RWPE2 (cell line): Measurements from ENCODE around the gene DCP1B.

Source experiments
- ATAC-seq: fragments of 200-7000 bp; cut with Tn5 transposase; 3 replicates; pipeline ENCODE4 v1.9.1; 2021; ENCODE audit warnings: low read depth
- DNase-seq: peaks from one replicate; pipeline ENCODE4 v3.0.0-alpha.2; 2020; ENCODE audit warnings: low spot score
- H3K27ac ChIP-seq: fragments of 450-650 bp; 2 replicates; pipeline ENCODE4 v1.5.1; 2017; ENCODE audit warnings: mild to moderate bottlenecking; ENCODE audit not compliant: poor library complexity, severe bottlenecking
- H3K27me3 ChIP-seq: fragments of 250-450 bp; sonication (Bioruptor Pico); 2 replicates; pipeline ENCODE4 v1.5.1; 2021; ENCODE audit warnings: mild to moderate bottlenecking, moderate library complexity; ENCODE audit not compliant: insufficient read depth, poor library complexity, severe bottlenecking
- H3K36me3 ChIP-seq: fragments of 250-450 bp; sonication (Bioruptor Pico); 2 replicates; pipeline ENCODE4 v1.5.1; 2020; ENCODE audit warnings: low read depth, mild to moderate bottlenecking, moderate library complexity
- H3K4me1 ChIP-seq: fragments of 250-450 bp; sonication (Bioruptor Pico); 2 replicates; pipeline ENCODE4 v1.5.1; 2021; ENCODE audit warnings: mild to moderate bottlenecking, moderate library complexity; ENCODE audit not compliant: insufficient read depth, poor library complexity, severe bottlenecking
- H3K4me3 ChIP-seq: fragments of 250-450 bp; sonication (Bioruptor Pico); 2 replicates; pipeline ENCODE4 v1.5.1; 2021; ENCODE audit warnings: mild to moderate bottlenecking, moderate library complexity; ENCODE audit not compliant: severe bottlenecking
- H3K9me3 ChIP-seq: fragments of 250-450 bp; sonication (Bioruptor Pico); 2 replicates; pipeline ENCODE4 v1.5.1; 2021; ENCODE audit warnings: mild to moderate bottlenecking, moderate library complexity; ENCODE audit not compliant: severe bottlenecking
- TF ChIP-seq, protein P1 (sequence below): fragments of 450-650 bp; IDR thresholded peaks from one replicate; pipeline ENCODE4 v1.5.1; 2017; ENCODE audit warnings: mild to moderate bottlenecking, moderate library complexity; ENCODE audit not compliant: poor library complexity, severe bottlenecking

DCP1B gene

DNA sequence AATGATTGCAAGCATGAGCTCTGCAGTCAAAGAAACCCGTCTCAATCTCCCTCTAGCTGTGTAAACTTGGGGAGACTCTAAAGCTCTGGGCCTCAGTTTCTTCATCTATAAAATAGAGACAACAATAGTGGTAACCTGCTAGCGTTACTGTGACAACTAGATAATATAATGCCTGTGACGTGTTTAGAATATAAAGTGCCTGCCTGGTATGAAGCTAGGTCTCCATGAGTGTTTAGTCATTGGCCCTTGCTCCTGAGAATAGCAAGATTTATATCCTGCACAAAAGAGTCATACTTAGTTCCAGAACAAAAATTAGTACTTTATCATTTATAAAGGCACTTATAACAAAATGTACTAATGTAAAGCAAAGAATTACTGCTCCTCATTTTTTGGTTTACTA, 8.8 kb upstream of the DCP1B start:
- H3K4me1 ChIP-seq = no peaks in the 10 kb centered on the region
- no peaks in the 10 kb centered on the region for H3K36me3 ChIP-seq
- no peak overlapping the region for H3K27ac ChIP-seq
- H3K4me3 ChIP-seq = no peak overlapping the region
- H3K27me3 ChIP-seq = peaks cover 6% of the 10 kb centered on the region
- H3K9me3 ChIP-seq = no peaks in the 10 kb centered on the region
- DNase-seq = no peak
- TF ChIP-seq, protein P1, sequence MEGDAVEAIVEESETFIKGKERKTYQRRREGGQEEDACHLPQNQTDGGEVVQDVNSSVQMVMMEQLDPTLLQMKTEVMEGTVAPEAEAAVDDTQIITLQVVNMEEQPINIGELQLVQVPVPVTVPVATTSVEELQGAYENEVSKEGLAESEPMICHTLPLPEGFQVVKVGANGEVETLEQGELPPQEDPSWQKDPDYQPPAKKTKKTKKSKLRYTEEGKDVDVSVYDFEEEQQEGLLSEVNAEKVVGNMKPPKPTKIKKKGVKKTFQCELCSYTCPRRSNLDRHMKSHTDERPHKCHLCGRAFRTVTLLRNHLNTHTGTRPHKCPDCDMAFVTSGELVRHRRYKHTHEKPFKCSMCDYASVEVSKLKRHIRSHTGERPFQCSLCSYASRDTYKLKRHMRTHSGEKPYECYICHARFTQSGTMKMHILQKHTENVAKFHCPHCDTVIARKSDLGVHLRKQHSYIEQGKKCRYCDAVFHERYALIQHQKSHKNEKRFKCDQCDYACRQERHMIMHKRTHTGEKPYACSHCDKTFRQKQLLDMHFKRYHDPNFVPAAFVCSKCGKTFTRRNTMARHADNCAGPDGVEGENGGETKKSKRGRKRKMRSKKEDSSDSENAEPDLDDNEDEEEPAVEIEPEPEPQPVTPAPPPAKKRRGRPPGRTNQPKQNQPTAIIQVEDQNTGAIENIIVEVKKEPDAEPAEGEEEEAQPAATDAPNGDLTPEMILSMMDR = no peak
- no peak for ATAC-seq

DNA sequence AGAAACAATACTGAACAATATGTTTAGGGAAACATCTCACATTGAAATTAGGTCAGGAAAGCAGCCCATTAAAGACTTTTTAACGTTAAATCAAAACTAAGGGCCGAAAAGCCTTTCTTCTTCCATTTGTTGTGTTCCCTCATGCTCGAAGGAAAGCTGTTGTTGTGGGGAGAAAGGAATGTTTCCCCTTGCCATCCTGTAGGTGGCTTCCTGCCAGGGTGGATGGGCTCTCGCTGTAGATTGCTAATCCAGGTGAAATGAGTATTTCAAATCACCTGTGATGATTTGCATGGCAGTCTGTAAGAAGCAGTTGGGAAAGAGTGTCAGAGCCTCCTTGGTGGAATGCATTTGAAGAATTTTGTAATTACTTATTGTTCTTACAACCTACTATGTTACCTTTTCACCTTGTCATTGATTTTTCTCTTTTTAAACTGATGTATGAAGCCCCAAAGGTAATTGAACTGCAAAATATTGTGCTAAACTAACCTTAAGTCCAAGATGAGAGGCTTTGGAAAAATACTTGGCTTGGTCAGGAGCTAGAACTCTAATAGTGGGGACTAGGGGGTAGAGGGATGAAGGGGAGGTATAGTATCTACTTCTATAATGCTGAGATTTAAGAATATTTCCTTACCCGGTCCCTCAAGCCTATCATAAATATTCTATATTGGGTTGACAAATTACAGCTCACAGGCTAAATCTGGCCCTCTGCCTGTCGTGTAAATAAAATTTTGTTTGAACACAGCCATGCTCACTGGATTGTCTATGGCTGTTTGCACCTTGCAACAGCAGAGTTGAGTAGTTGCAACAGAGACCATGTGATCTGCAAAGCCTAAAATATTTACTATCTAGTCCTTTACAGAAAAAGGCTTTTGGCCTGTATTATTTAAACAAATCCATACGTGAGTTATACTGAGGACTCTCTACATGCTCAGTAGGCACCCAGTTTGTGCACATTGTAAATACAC, 7.7 kb upstream of the DCP1B start:
- H3K36me3 ChIP-seq = no peaks in the 10 kb centered on the region
- no peak for DNase-seq
- TF ChIP-seq, protein P1 = no peak
- H3K4me3 ChIP-seq = no peak overlapping the region
- H3K27ac ChIP-seq = no peak overlapping the region
- H3K27me3 ChIP-seq = peaks cover 6% of the 10 kb centered on the region
- H3K9me3 ChIP-seq = no peaks in the 10 kb centered on the region
- H3K4me1 ChIP-seq = no peaks in the 10 kb centered on the region
- ATAC-seq = no peak

DNA sequence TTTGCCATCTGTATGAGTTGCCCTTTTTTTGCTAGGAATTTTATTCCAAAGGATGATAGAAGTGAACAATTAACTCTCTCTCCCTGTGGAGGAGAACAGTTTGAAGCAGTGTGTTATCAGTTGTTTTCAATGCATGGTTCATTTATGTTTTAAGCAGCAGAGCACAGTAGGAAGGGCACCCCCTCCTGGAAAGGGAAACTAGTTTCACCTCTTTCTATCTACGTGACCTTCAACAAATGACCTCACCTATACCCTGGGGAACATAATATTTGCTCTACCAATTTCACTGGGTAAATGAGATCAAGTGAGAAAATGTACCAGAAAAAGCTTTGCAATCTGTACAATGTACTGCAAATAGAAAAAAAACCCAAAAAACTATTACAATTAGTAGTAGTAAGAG, 5.4 kb upstream of the DCP1B start:
- TF ChIP-seq, protein P1 = peak; percentile 16
- ATAC-seq (no peak), DNase-seq (no peak)
- no peaks in the 10 kb centered on the region for H3K9me3 ChIP-seq
- no peak overlapping the region for H3K27ac ChIP-seq
- H3K27me3 ChIP-seq = peaks cover 3% of the 10 kb centered on the region
- no peak overlapping the region for H3K4me3 ChIP-seq
- no peaks in the 10 kb centered on the region for H3K4me1 ChIP-seq
- H3K36me3 ChIP-seq = no peaks in the 10 kb centered on the region

DNA sequence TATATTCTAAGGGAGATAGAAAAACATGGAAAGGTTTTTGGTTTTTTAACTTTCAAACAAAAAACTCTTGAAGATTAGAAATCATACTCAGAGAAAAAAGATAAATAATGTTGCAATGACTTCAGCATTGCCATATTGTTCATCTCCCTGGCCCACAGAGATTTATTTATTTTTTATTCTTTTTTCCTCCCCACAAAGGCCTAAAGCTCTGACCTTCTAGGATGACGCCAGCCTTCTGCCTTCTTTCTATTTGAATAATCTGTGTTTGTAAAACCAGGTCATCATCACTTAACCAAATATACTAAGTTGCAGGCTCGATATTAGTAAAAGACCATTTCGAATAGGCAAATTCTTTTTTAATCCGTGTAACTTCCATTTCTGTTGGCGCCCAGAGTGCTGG, 4.4 kb upstream of the DCP1B start:
- Histone ChIP-seq H3K9me3 (no peaks in the 10 kb centered on the region), H3K4me1 (no peaks in the 10 kb centered on the region), H3K27ac (no peak overlapping the region), H3K27me3 (peaks cover 3% of the 10 kb centered on the region), H3K4me3 (no peak overlapping the region), H3K36me3 (no peaks in the 10 kb centered on the region)
- TF ChIP-seq, protein P1 = no peak
- ATAC-seq = no peak
- DNase-seq = no peak

- no peak for DNase-seq
- peaks cover 8% of the 10 kb centered on the region for H3K4me1 ChIP-seq
- TF ChIP-seq, protein P1 = no peak
- no peaks in the 10 kb centered on the region for H3K27me3 ChIP-seq
- no peaks in the 10 kb centered on the region for H3K36me3 ChIP-seq
- no peaks in the 10 kb centered on the region for H3K9me3 ChIP-seq
- peak overlapping the region; percentile 82 for H3K4me3 ChIP-seq
- ATAC-seq = peak; percentile 54
- peak overlapping the region; percentile 71 for H3K27ac ChIP-seq
Measured at GRCh38 chr12:2003676-2004112, 563 bp downstream of the DCP1B start.
